Stomach (tissue), 9 donors: ENCODE results near the gene KLK7. TPM values are rescaled to one million over a fixed set of nuclear protein-coding genes. Genes with fewer than 3 reads are reported as not detected.

ENCODE experiments used
- DNase-seq, 2 donors: peaks; one replicate each; pipeline versions ENCODE4 v3.0.0 to v3.0.0-alpha.2; 2013 to 2019
- H3K27ac ChIP-seq, 5 donors: fragments of 200-600 bp in 4 of 5; sonication (generic) in 4 of 5; one replicate each; pipeline ENCODE4 v1.5.1; 2013 to 2019; ENCODE audit warnings: mild to moderate bottlenecking in 1 of 5, moderate library complexity in 1 of 5
- H3K27me3 ChIP-seq, 3 donors: fragments of 200-600 bp; sonication (generic); one replicate each; pipeline ENCODE4 v1.5.1; 2017 to 2019; ENCODE audit warnings: mixed run types in 1 of 3
- H3K36me3 ChIP-seq, 4 donors: fragments of 200-600 bp; sonication (generic); 1 replicate in 3 of 4; 2 replicates in 1 of 4; pipeline ENCODE4 v1.5.1; 2016 to 2019
- H3K4me1 ChIP-seq, 4 donors: fragments of 200-600 bp; sonication (generic); one replicate each; pipeline ENCODE4 v1.5.1; 2016 to 2019
- H3K4me3 ChIP-seq, 4 donors: fragments of 200-600 bp; sonication (generic) in 3 of 4; one replicate each; pipeline ENCODE4 v1.5.1; 2016 to 2019; ENCODE audit warnings: mild to moderate bottlenecking in 1 of 4
- H3K9me3 ChIP-seq, 4 donors: fragments of 200-600 bp; sonication (generic); one replicate each; pipeline ENCODE4 v1.5.1; 2016 to 2019
- CTCF ChIP-seq, 7 experiments: fragments of 450-650 bp in 4 of 7; fragments of 200-600 bp in 3 of 7; sonication (generic) in 3 of 7; IDR thresholded peaks; one replicate each; pipeline ENCODE4 v1.5.1; 2016 to 2019; ENCODE audit warnings: antibody characterized with exemption in 7 of 7, control low read depth in 2 of 7, mild to moderate bottlenecking in 1 of 7
- EP300 ChIP-seq: sonication (generic); formaldehyde crosslinking; IDR thresholded peaks from one replicate; pipeline ENCODE4 v1.6.1; 2017; ENCODE audit warnings: antibody characterized with exemption
- POLR2A ChIP-seq, 4 donors: fragments of 450-650 bp; IDR thresholded peaks; one replicate each; pipeline ENCODE4 v1.6.1; 2016; ENCODE audit warnings: antibody characterized with exemption in 4 of 4, control low read depth in 2 of 4, mild to moderate bottlenecking in 1 of 4, moderate library complexity in 1 of 4
- POLR2AphosphoS5 ChIP-seq, 3 donors: sonication (generic); formaldehyde crosslinking; IDR thresholded peaks; one replicate each; pipeline ENCODE4 v1.6.1; 2016; ENCODE audit warnings: antibody characterized with exemption in 3 of 3
- WGBS, 5 donors: extraction: QIAGEN DNeasy Blood & Tissue Kit in 3 of 5; methylation state at CpG; one replicate each; pipeline versions ENCODE4 v1.1.5 to v1.1.7; 2013 to 2018; 5-methylcytosine and 5-hydroxymethylcytosine counted together
- intact Hi-C: fragments of 100-400 bp; cut with DNase I; formaldehyde crosslinking; loops from one replicate; pipeline ENCODE4 v1.15.1; 2023; ENCODE audit warnings: low total_unique reads
- polyA plus RNA-seq, 3 donors: library from polyadenylated mRNA; stranded (reverse); fragments of 200-250 nt; gene quantifications; one replicate each; pipeline ENCODE4 v1.2.3, GENCODE V29; 2013
- total RNA-seq, 5 donors: library from RNA; depleted of rRNA; stranded (reverse); fragments of >200 nt; gene quantifications; one replicate each; pipeline versions ENCODE4 v1.1.0 to v1.2.3, GENCODE V29; 2014 to 2016
- donor health status: healthy with polysubstance abuse.
- donor health status: Bipolar disorder and iron deficiency.
- donor health status: healthy.

KLK7 gene
- total and polyA plus RNA-seq, 8 donors, result 7.8 TPM; not detected in 7

- TF ChIP-seq POLR2A (IDR thresholded peaks at IDR 0.05) (no peak), POLR2AphosphoS5 (IDR thresholded peaks at IDR 0.05) (no peak), CTCF (IDR thresholded peaks at IDR 0.05) (no peak), EP300 (no peak)
- Histone ChIP-seq H3K27ac (no peak overlapping the region), H3K27me3 (peaks cover 3 to 85% (median 22%) of the 10 kb centered on the region in 3 donors), H3K4me3 (no peak overlapping the region), H3K36me3 (no peaks in the 10 kb centered on the region), H3K4me1 (no peaks in the 10 kb centered on the region), H3K9me3 (no peaks in the 10 kb centered on the region)
- DNase-seq, result no peak
- intact Hi-C loops, result no loop called here
- WGBS, 5 donors, result 64 to 75% (median 69%) methylated on average over 4 of the region's 4 CpGs
Observed at GRCh38 chr19:51010066-51010795, 26.5 kb upstream of the KLK7 start.

GRCh38 chr19:51009061-51009891 lies 25.6 kb upstream of the KLK7 start:
- 64 to 74% (median 68%) methylated on average over 18 to 19 of the region's 19 CpGs for WGBS, 5 donors
- TF ChIP-seq POLR2A (IDR thresholded peaks at IDR 0.05) (no peak), EP300 (no peak), CTCF (IDR thresholded peaks at IDR 0.05) (no peak), POLR2AphosphoS5 (IDR thresholded peaks at IDR 0.05) (no peak)
- no peaks in the 10 kb centered on the region for H3K4me1 ChIP-seq

GRCh38 chr19:51007488-51007887 lies 23.8 kb upstream of the KLK7 start:
- intact Hi-C loops, result no loop called here
- Histone ChIP-seq H3K36me3 (no peaks in the 10 kb centered on the region), H3K4me1 (peaks cover 0 to 4% (median 0%) of the 10 kb centered on the region in 4 donors), H3K27me3 (peaks cover 3 to 73% (median 27%) of the 10 kb centered on the region in 3 donors), H3K27ac (no peak overlapping the region), H3K9me3 (peaks cover 0 to 3% (median 0%) of the 10 kb centered on the region in 4 donors), H3K4me3 (no peak overlapping the region)
- no peak for DNase-seq
- WGBS, 5 donors, result 79 to 87% (median 84%) methylated on average over 3 of the region's 3 CpGs
- no peak for TF ChIP-seq POLR2A (IDR thresholded peaks at IDR 0.05)

More at GRCh38 chr19:51009061-51009891, 25.6 kb upstream of the KLK7 start:
- intact Hi-C loops, result no loop called here
- Histone ChIP-seq H3K27ac (no peak overlapping the region), H3K9me3 (no peaks in the 10 kb centered on the region), H3K27me3 (peaks cover 3 to 75% (median 20%) of the 10 kb centered on the region in 3 donors), H3K36me3 (no peaks in the 10 kb centered on the region), H3K4me3 (no peak overlapping the region)
- DNase-seq, result no peak

GRCh38 chr19:51006406-51006805 lies 22.7 kb upstream of the KLK7 start:
- TF ChIP-seq POLR2A (IDR thresholded peaks at IDR 0.05) (no peak), EP300 (no peak), CTCF (IDR thresholded peaks at IDR 0.05) (no peak)
- 40 to 54% (median 45%) methylated on average over 8 of the region's 8 CpGs for WGBS, 5 donors
- Histone ChIP-seq H3K9me3 (peaks cover 0 to 3% (median 0%) of the 10 kb centered on the region in 4 donors), H3K27me3 (peaks cover 3 to 75% (median 38%) of the 10 kb centered on the region in 3 donors), H3K4me1 (peaks cover 0 to 9% (median 0%) of the 10 kb centered on the region in 4 donors), H3K4me3 (no peak overlapping the region), H3K27ac (no peak overlapping the region), H3K36me3 (no peaks in the 10 kb centered on the region)
- DNase-seq, result no peak
- intact Hi-C loops, result no loop called here
